Liver (tissue), 9 donors: ENCODE results near the gene EXOC4. TPM values are rescaled to one million over a fixed set of nuclear protein-coding genes. Genes with fewer than 3 reads are reported as not detected.

Source experiments
- DNase-seq: peaks from one replicate; pipeline ENCODE4 v3.0.0-alpha.2; 2017; ENCODE audit warnings: low spot score
- H3K27ac ChIP-seq, 2 donors: one replicate each; pipeline ENCODE4 v1.7.0; 2013; ENCODE audit warnings: inconsistent platforms in 2 of 2, low read length in 2 of 2, control low read depth in 1 of 2, low read depth in 1 of 2, mild to moderate bottlenecking in 1 of 2
- H3K27me3 ChIP-seq, 4 donors: one replicate each; pipeline versions ENCODE4 v1.6.1 to v1.7.0; 2013; ENCODE audit warnings: low read length in 3 of 4, inconsistent platforms in 1 of 4, mild to moderate bottlenecking in 1 of 4, moderate library complexity in 1 of 4; ENCODE audit not compliant: control insufficient read depth in 4 of 4, insufficient read depth in 4 of 4
- H3K36me3 ChIP-seq, 4 donors: one replicate each; pipeline versions ENCODE4 v1.6.1 to v1.7.0; 2013; ENCODE audit warnings: low read length in 3 of 4, mild to moderate bottlenecking in 3 of 4, low read depth in 1 of 4, moderate library complexity in 1 of 4; ENCODE audit not compliant: control insufficient read depth in 4 of 4, insufficient read depth in 3 of 4
- H3K4me1 ChIP-seq, 4 donors: one replicate each; pipeline versions ENCODE4 v1.6.1 to v1.7.0; 2013; ENCODE audit warnings: low read length in 3 of 4, mild to moderate bottlenecking in 3 of 4, moderate library complexity in 1 of 4; ENCODE audit not compliant: control insufficient read depth in 4 of 4, insufficient read depth in 4 of 4
- H3K4me3 ChIP-seq, 3 donors: one replicate each; pipeline versions ENCODE4 v1.6.1 to v1.7.0; 2013; ENCODE audit warnings: low read length in 3 of 3, control low read depth in 1 of 3, low read depth in 1 of 3, mild to moderate bottlenecking in 1 of 3
- H3K9ac ChIP-seq, 2 donors: one replicate each; pipeline ENCODE4 v1.7.0; 2013; ENCODE audit warnings: low read length in 2 of 2, mild to moderate bottlenecking in 2 of 2, moderate library complexity in 2 of 2, control low read depth in 1 of 2, low read depth in 1 of 2
- H3K9me3 ChIP-seq, 4 donors: one replicate each; pipeline versions ENCODE4 v1.6.1 to v1.7.0; 2013; ENCODE audit warnings: low read length in 3 of 4; ENCODE audit not compliant: control insufficient read depth in 4 of 4
- EGR1 ChIP-seq, 2 donors: IDR thresholded peaks; 2 replicates each; pipeline ENCODE4 v1.6.1; 2016 to 2018; ENCODE audit warnings: antibody characterized with exemption in 2 of 2, low read depth in 2 of 2
- FOXA1 ChIP-seq: IDR thresholded peaks from 2 replicates; pipeline ENCODE4 v1.6.1; 2016; ENCODE audit warnings: antibody characterized with exemption
- FOXA2 ChIP-seq: IDR thresholded peaks from 2 replicates; pipeline ENCODE4 v1.6.1; 2016; ENCODE audit warnings: antibody characterized with exemption
- GABPA ChIP-seq, 2 donors: IDR thresholded peaks in 1 of 2; conservative IDR thresholded peaks in 1 of 2; 2 replicates each; pipeline ENCODE4 v1.6.1; 2016; ENCODE audit warnings: antibody characterized with exemption in 2 of 2, mild to moderate bottlenecking in 1 of 2, moderate library complexity in 1 of 2
- HNF4A ChIP-seq, 2 donors: conservative IDR thresholded peaks; 2 replicates each; pipeline ENCODE4 v1.6.1; 2016; ENCODE audit warnings: antibody characterized with exemption in 2 of 2, mild to moderate bottlenecking in 2 of 2
- HNF4G ChIP-seq: IDR thresholded peaks from 2 replicates; pipeline ENCODE4 v1.6.1; 2016; ENCODE audit warnings: antibody characterized with exemption
- JUND ChIP-seq, 2 donors: IDR thresholded peaks; 2 replicates each; pipeline ENCODE4 v1.6.1; 2016; ENCODE audit warnings: antibody characterized with exemption in 2 of 2
- NR2F2 ChIP-seq: IDR thresholded peaks from 2 replicates; pipeline ENCODE4 v1.6.1; 2016; ENCODE audit warnings: antibody characterized with exemption
- RXRA ChIP-seq, 2 donors: IDR thresholded peaks; 2 replicates each; pipeline ENCODE4 v1.6.1; 2017 to 2018; ENCODE audit warnings: antibody characterized with exemption in 2 of 2, mild to moderate bottlenecking in 1 of 2
- SP1 ChIP-seq: IDR thresholded peaks from 2 replicates; pipeline ENCODE4 v1.6.1; 2018; ENCODE audit warnings: antibody characterized with exemption, mild to moderate bottlenecking
- TAF1 ChIP-seq: conservative IDR thresholded peaks from 2 replicates; pipeline ENCODE4 v1.6.1; 2016; ENCODE audit warnings: antibody characterized with exemption, mild to moderate bottlenecking
- YY1 ChIP-seq: IDR thresholded peaks from 2 replicates; pipeline ENCODE4 v1.6.1; 2016; ENCODE audit warnings: antibody characterized with exemption, mild to moderate bottlenecking
- WGBS: extraction: QIAGEN DNeasy Blood & Tissue Kit; methylation state at CpG from one replicate; pipeline ENCODE4 v1.1.7; 2013; 5-methylcytosine and 5-hydroxymethylcytosine counted together
- polyA plus RNA-seq, 2 donors: library from polyadenylated mRNA; stranded (reverse) in 1 of 2; unstranded in 1 of 2; fragments of 200-250 nt in 1 of 2; fragments of >200 nt in 1 of 2; fragmentation: Nextera tagmentation in 1 of 2; extraction: Ambion mirVana in 1 of 2; gene quantifications; one replicate each; pipeline versions ENCODE4 v1.2.1 to v1.2.3, GENCODE V29; 2013 to 2015
- total RNA-seq, 2 donors: library from RNA; depleted of rRNA; stranded (reverse); fragments of >200 nt; gene quantifications; one replicate each; pipeline ENCODE4 v1.2.3, GENCODE V29; 2014
- TF ChIP-seq, protein P1 (sequence below): IDR thresholded peaks from 2 replicates; pipeline ENCODE4 v1.6.1; 2016; ENCODE audit warnings: antibody characterized with exemption, mild to moderate bottlenecking
- TF ChIP-seq, protein P2 (sequence below): fragments of 150-350 bp; IDR thresholded peaks from 2 replicates; pipeline ENCODE4 v1.5.1; 2017; ENCODE audit warnings: improper control_type of control experiment, low read depth, low read length; ENCODE audit not compliant: missing input control
- TF ChIP-seq, protein P3 (sequence below): IDR thresholded peaks from 2 replicates; pipeline ENCODE4 v1.6.1; 2016; ENCODE audit warnings: antibody characterized with exemption
- TF ChIP-seq, protein P4 (sequence below): IDR thresholded peaks from 2 replicates; pipeline ENCODE4 v1.6.1; 2016; ENCODE audit warnings: antibody characterized with exemption
- TF ChIP-seq, protein P5 (sequence below): IDR thresholded peaks from 2 replicates; pipeline ENCODE4 v1.6.1; 2016; ENCODE audit warnings: antibody characterized with exemption
- donor health status: healthy.
- donor health status: healthy.
- donor health status: healthy.
- donor health status: healthy.
- donor health status: healthy.

Gene EXOC4
- total and polyA plus RNA-seq, 4 donors = 9.5 to 55.9 (median 23.6) TPM

DNA sequence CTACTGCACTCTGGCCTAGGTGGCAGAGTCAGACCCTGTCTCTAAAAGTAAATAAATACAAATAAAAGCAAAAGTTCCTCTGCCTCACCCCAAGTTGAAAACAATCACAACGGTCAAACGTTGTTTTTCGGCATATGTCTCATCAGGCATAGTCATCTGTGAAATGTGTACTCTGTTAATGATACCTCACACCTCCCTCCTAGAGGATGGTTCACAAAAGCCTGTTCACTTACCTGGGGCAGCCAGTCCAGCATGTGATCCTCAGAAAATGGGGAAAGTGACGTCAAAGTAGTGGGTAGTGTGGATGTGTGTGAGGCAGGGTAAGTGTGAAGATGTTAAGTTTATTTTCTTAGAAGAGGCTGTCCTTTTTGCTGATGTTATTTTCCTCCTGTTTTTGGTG, 620.3 kb downstream of the EXOC4 start:
- TF ChIP-seq TAF1 = no peak
- no peak for TF ChIP-seq JUND (IDR thresholded peaks at IDR 0.05)
- TF ChIP-seq, protein P1, sequence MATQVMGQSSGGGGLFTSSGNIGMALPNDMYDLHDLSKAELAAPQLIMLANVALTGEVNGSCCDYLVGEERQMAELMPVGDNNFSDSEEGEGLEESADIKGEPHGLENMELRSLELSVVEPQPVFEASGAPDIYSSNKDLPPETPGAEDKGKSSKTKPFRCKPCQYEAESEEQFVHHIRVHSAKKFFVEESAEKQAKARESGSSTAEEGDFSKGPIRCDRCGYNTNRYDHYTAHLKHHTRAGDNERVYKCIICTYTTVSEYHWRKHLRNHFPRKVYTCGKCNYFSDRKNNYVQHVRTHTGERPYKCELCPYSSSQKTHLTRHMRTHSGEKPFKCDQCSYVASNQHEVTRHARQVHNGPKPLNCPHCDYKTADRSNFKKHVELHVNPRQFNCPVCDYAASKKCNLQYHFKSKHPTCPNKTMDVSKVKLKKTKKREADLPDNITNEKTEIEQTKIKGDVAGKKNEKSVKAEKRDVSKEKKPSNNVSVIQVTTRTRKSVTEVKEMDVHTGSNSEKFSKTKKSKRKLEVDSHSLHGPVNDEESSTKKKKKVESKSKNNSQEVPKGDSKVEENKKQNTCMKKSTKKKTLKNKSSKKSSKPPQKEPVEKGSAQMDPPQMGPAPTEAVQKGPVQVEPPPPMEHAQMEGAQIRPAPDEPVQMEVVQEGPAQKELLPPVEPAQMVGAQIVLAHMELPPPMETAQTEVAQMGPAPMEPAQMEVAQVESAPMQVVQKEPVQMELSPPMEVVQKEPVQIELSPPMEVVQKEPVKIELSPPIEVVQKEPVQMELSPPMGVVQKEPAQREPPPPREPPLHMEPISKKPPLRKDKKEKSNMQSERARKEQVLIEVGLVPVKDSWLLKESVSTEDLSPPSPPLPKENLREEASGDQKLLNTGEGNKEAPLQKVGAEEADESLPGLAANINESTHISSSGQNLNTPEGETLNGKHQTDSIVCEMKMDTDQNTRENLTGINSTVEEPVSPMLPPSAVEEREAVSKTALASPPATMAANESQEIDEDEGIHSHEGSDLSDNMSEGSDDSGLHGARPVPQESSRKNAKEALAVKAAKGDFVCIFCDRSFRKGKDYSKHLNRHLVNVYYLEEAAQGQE = no peak
- TF ChIP-seq EGR1 (IDR thresholded peaks at IDR 0.05; ENCODE audit: low read depth in 2 of 2) = no peak
- TF ChIP-seq SP1 = no peak
- no peak for TF ChIP-seq HNF4A (conservative IDR thresholded peaks at IDR 0.05)
- TF ChIP-seq NR2F2 = no peak
- TF ChIP-seq, protein P2, sequence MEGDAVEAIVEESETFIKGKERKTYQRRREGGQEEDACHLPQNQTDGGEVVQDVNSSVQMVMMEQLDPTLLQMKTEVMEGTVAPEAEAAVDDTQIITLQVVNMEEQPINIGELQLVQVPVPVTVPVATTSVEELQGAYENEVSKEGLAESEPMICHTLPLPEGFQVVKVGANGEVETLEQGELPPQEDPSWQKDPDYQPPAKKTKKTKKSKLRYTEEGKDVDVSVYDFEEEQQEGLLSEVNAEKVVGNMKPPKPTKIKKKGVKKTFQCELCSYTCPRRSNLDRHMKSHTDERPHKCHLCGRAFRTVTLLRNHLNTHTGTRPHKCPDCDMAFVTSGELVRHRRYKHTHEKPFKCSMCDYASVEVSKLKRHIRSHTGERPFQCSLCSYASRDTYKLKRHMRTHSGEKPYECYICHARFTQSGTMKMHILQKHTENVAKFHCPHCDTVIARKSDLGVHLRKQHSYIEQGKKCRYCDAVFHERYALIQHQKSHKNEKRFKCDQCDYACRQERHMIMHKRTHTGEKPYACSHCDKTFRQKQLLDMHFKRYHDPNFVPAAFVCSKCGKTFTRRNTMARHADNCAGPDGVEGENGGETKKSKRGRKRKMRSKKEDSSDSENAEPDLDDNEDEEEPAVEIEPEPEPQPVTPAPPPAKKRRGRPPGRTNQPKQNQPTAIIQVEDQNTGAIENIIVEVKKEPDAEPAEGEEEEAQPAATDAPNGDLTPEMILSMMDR = no peak
- no peak for TF ChIP-seq RXRA (IDR thresholded peaks at IDR 0.05)
- no peak for TF ChIP-seq FOXA2
- TF ChIP-seq GABPA (IDR thresholded peaks at IDR 0.05 in 1 of 2, conservative IDR thresholded peaks at IDR 0.05 in 1 of 2) = no peak
- TF ChIP-seq, protein P3, sequence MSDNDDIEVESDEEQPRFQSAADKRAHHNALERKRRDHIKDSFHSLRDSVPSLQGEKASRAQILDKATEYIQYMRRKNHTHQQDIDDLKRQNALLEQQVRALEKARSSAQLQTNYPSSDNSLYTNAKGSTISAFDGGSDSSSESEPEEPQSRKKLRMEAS = no peak
- no peak for TF ChIP-seq HNF4G

DNA sequence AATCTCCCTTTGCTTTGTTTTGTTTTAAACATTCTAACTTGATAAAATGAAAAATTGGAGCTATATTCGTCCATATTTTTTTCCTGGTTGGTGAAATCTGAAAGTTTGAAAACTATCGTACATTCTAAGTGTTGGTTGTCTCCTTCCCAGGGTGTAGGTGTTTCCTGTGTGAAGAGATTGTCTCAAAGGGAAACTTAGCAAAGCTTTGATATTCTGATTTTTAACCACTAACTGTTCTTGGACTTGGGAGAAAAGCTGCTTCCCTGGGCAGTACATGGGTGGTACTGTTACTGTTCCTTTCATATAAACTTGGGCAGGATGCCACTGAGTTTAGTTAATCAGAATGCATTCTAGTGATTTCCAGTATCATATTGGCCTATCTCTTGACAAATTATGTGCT, 620.8 kb downstream of the EXOC4 start:
- no peaks in the 10 kb centered on the region for H3K27me3 ChIP-seq
- H3K9ac ChIP-seq = no peak overlapping the region
- no peaks in the 10 kb centered on the region for H3K9me3 ChIP-seq
- no peaks in the 10 kb centered on the region for H3K36me3 ChIP-seq
- 89% methylated on average over 2 of the region's 2 CpGs for WGBS
- no peaks in the 10 kb centered on the region for H3K4me1 ChIP-seq
- DNase-seq = no peak
- H3K27ac ChIP-seq = no peak overlapping the region
- H3K4me3 ChIP-seq = no peak overlapping the region
- TF ChIP-seq EGR1 (IDR thresholded peaks at IDR 0.05; ENCODE audit: low read depth in 2 of 2) = no peak
- TF ChIP-seq SP1 = no peak
- TF ChIP-seq HNF4G = no peak
- no peak for TF ChIP-seq RXRA (IDR thresholded peaks at IDR 0.05)
- TF ChIP-seq, protein P1 = no peak
- TF ChIP-seq YY1 = no peak
- TF ChIP-seq, protein P2 = no peak
- no peak for TF ChIP-seq FOXA2
- TF ChIP-seq, protein P4, sequence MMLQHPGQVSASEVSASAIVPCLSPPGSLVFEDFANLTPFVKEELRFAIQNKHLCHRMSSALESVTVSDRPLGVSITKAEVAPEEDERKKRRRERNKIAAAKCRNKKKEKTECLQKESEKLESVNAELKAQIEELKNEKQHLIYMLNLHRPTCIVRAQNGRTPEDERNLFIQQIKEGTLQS = no peak
- TF ChIP-seq, protein P3 = no peak
- TF ChIP-seq GABPA (IDR thresholded peaks at IDR 0.05 in 1 of 2, conservative IDR thresholded peaks at IDR 0.05 in 1 of 2) = no peak
- no peak for TF ChIP-seq TAF1
- TF ChIP-seq FOXA1 = no peak
- no peak for TF ChIP-seq JUND (IDR thresholded peaks at IDR 0.05)
- TF ChIP-seq NR2F2 = no peak
- TF ChIP-seq, protein P5, sequence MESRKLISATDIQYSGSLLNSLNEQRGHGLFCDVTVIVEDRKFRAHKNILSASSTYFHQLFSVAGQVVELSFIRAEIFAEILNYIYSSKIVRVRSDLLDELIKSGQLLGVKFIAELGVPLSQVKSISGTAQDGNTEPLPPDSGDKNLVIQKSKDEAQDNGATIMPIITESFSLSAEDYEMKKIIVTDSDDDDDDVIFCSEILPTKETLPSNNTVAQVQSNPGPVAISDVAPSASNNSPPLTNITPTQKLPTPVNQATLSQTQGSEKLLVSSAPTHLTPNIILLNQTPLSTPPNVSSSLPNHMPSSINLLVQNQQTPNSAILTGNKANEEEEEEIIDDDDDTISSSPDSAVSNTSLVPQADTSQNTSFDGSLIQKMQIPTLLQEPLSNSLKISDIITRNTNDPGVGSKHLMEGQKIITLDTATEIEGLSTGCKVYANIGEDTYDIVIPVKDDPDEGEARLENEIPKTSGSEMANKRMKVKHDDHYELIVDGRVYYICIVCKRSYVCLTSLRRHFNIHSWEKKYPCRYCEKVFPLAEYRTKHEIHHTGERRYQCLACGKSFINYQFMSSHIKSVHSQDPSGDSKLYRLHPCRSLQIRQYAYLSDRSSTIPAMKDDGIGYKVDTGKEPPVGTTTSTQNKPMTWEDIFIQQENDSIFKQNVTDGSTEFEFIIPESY = no peak

More for the DNA sequence above, 620.3 kb downstream of the EXOC4 start:
- no peaks in the 10 kb centered on the region for H3K27me3 ChIP-seq
- 93% methylated on average over 4 of the region's 4 CpGs for WGBS
- no peak overlapping the region for H3K27ac ChIP-seq
- no peak overlapping the region for H3K4me3 ChIP-seq
- DNase-seq = no peak
- H3K36me3 ChIP-seq = no peaks in the 10 kb centered on the region
- H3K4me1 ChIP-seq = no peaks in the 10 kb centered on the region
- H3K9ac ChIP-seq = no peak overlapping the region
- no peaks in the 10 kb centered on the region for H3K9me3 ChIP-seq
